Inferior parietal cortex (tissue), 1 donor: ENCODE measurements around the gene WRAP53.
A peak's percentile ranks its signal among the peaks of the same experiment; 100 is the strongest.

Experiments
- DNase-seq: peaks from one replicate; pipeline ENCODE4 v3.0.0-alpha.2; 2016; ENCODE audit errors: extremely low spot score

Gene WRAP53

DNA sequence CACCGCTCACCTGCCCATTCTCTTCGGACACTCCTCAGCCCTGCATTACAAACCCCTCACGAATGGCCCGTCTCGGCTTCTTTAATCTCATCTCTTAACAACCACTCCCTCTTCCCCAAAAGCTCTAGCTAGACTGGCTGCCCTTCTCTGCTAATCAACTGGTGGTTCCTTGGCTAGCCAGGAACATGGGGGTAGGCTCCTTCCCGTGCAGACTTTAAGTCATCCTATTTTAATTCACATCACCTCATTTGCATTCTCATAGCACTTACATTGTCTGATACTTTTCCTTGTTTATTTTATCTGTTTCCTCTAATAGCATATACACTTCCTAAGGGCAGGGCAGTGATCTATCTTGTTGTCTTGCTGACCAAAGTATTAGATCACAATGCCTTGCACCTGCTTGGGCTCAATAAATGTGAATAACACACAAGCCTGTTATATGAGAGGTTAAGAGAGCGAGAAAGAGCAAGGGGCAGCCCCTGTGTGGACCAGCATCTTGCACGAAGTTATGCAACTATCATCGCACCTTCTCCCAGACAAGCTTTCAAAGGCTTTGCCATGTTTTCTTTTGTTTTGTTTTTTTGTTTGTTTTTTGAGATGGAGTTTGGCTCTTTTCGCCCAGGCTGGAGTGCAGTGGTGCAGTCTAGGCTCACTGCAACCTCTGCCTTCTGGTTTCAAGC lies 10.7 kb upstream of the WRAP53 start:
- DNase-seq = no peak

DNA sequence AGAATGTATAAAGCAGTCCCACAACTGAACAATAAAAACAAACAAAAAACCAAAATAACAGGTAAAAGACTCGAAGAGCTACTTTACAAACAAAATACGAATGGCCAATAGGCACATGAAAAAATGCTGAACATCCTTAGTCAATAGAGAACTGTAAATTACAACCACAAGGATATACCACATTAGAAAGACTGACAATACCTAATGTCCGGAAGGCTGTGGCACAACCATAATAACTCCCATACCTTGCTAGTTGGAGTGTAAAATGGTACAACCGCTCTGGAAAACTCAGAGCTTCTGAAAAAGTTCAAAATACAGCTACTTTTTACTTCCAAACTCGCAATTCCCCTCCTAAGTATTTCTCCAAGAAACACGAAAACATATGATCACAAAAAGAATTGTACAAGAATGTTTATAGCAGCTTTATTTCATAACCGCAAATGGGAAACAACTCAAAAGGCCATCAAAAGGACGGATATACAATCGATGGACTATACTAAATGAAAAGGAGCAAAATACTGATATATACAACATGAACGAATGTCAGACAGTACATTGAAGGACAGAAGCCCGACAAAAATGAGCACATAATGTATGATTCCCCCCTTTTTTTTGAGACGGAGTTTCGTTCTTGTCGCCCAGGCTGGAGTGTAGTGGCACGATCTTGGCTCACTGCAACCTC lies 3.3 kb upstream of the WRAP53 start:
- no peak for DNase-seq

DNA sequence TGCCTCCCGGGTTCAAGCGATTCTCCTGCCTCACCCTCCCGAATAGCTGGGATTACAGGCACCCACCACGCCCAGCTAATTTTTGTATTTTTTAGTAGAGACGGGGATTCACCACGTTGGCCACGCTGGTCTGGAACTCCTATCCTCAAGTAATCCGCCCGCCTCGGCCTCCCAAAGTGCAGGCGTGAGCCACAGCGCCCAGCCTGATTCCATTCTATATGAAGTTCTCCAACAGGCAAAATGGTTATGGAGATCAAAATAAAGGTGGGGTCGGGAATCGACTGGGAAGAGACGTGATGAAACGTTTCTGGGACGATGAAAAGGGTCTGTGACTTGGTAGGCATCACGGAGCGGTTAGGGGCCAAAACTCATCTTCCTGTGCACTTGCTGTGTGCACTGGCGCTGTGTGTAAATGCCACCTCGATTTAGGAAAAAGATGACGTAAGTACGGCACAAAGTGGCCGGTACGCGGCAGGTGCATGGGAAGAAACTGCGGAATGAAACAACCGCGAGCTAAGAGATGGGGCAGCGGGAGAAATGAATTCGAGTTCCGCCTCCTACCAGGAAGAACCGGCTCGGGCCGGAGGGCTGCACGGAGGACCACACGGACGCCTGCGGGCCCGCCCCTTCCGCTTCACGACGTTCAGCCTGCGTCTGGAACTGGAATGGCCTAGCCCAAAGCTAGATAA lies 2.6 kb upstream of the WRAP53 start:
- no peak for DNase-seq

DNA sequence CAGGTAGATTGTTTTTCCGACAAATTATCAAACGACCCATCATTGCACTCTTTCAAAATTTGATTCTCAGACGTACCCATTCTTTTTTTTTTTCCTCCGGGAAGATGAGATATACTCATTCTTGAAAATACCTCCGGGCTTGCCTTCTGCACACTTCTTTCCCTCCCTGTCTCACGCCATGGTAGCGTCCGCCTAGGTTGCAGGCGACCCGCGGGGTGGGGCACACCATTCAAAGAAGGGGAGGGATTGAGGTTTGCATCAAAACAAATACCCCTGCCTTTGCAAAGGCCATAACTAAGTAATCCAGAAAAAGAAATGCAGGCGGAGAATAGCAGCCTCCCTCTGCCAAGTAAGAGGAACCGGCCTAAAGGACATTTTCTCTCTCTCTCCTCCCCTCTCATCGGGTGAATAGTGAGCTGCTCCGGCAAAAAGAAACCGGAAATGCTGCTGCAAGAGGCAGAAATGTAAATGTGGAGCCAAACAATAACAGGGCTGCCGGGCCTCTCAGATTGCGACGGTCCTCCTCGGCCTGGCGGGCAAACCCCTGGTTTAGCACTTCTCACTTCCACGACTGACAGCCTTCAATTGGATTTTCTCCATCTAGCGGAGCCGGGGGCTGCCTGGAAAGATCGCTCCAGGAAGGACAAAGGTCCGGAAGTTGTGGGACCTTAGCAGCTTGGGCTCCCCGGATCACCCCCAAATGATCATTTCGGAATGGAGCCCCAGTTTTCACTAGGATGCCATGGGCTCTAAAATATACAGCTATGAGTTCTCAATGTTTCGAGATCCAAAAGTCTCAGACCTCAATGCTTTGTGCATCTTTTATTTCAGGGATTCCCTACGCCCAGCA lies 1.8 kb upstream of the WRAP53 start:
- peak; percentile 95 for DNase-seq

- peak; percentile 95 for DNase-seq
Measured at GRCh38 chr17:7687072-7687907, 987 bp upstream of the WRAP53 start, which contains the start of gene TP53. Gene TP53 (minus strand): TSS chr17:7687490. CDS start chr17:7676594, 10,896 bp downstream.

- DNase-seq = no peak
Measured at GRCh38 chr17:7688808-7689316, 585 bp downstream of the WRAP53 start.

DNA sequence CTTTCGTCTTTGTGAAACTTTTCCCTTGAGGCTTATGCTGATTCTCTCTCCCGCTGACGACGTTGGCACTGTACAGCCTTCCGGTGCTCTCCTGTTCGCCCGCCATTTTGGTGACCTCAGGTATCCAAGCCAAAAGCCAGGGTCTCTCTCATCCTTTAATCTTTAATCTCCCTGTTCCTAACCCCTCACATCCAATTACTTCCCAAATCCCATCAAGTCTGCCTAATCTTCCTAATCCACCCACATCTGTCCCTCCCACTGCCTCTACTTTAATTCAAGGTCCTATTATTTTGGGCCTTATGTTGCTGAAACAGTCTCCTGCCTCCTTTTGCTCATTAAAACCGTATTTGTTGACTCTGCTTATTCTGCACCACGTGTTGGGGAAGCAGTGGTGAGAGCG lies 7.3 kb downstream of the WRAP53 start:
- no peak for DNase-seq

DNA sequence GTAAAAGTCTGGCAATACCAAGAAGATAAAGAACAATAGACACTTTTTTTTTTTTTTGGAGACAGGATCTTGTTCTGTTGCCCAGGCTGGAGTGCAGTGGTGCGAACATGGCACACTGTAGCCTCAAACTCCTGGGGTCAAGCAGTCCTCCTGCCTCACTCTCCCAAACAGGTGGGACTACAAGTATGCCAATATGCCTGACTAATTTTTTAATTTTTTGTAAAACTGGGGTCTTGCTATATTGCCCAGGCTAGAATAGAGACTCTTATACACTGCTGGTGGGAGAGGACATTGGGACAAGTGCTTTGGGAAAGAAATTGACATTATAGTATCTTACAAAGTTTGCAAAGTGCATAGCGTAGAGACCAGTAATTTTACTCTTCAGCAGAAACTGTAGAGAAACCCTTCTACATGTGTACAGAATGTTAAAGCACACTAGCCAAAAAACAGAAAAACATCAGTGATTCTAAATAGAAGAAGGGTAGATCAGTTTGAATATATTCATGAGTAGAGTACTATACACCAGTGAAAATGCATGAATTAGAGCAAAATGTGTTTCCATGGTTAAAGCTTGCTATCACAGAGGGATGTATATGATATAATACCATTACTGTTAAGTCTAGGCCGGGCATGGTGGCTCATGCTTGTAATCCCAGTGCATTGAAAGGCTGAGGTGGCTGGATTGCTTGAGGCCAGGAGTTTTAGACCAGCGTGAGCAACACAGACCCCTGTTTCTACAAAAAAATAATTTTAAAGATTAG lies 9.7 kb downstream of the WRAP53 start:
- no peak for DNase-seq

DNA sequence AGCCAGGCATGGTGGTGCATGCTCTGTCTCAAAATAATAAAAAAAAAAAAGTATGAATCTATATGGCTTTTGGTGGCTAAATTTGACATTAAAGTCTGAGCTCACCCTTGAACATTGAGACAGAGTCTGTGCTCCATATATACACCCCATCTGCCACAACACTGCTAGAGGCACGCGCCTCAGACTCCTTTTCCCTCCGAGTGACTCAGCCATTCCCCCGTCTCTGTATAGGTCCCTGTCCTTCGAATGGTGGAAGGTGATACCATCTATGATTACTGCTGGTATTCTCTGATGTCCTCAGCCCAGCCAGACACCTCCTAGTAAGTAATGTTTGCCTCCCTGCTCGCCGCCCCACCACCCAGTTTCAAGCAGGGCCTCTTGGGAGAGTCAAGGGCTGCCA lies 12.2 kb downstream of the WRAP53 start:
- no peak for DNase-seq

DNA sequence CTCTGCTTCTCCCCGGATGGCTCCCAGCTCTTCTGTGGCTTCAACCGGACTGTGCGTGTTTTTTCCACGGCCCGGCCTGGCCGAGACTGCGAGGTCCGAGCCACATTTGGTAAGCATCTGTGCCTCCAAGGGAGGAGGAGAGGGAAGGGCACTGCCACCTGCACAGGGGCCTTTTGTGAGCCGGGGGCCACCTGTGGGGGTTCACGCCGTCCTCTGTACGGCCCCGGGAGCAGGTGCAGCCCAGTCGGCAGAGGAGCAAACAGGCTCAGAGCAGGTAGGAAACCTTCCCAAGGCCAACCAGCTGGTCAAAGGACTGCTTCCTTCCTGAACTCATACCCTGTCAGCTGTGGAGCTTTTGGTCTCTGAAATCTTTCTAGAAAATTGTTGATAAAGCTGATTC lies 13.4 kb downstream of the WRAP53 start:
- DNase-seq = no peak

- DNase-seq = no peak
Measured at GRCh38 chr17:7702776-7703175, 14.5 kb downstream of the WRAP53 start.

DNA sequence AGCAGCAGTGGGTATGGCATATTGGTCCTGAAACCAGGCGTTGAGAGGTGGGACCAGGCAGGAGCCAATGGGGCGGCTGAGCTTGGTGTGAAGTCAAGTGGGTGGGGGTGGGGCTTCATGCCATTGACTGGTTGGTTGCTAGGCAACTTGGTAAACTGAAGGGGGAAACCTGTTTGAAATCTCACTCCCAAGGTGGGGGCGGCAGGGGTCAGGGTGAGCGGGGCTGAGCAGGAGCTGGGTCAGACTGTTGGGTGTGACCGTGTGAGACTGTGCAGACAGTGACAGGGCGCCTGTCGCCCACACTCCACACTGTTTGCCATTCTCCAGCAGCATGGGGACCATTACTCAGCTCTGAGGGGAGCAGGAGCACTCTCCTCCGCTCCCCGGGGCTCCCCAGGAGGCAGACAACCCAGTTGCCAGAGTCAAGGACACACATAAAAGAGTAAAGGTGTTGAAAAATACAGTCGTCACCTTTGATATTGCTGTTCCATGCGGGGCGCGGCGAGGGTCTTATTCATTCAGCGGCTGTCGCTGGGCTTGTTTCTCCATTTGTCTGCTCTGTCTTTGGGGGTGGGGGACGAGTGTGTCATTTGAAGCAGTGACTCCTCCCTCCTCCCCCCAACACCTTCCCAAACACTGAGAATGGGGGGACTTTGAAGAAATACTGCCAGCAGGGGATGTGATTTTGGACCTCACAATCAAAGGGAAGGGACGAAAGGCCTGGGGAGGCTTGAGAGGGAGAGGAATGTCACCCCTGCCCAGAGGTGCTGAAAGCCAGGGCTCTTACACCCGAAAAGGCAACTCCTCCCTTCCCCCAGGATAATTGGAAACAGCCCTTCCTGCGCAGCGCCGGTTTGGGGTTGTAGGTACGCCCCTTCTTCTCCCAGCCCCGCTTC lies 15.6 kb downstream of the WRAP53 start:
- peak; percentile 23 for DNase-seq

GRCh38 chr17:7704601-7705268 lies 16.5 kb downstream of the WRAP53 start, which contains the start of gene EFNB3:
Gene EFNB3 (plus strand): TSS chr17:7705202. CDS start chr17:7705599, 397 bp downstream.
- no peak for DNase-seq

DNA sequence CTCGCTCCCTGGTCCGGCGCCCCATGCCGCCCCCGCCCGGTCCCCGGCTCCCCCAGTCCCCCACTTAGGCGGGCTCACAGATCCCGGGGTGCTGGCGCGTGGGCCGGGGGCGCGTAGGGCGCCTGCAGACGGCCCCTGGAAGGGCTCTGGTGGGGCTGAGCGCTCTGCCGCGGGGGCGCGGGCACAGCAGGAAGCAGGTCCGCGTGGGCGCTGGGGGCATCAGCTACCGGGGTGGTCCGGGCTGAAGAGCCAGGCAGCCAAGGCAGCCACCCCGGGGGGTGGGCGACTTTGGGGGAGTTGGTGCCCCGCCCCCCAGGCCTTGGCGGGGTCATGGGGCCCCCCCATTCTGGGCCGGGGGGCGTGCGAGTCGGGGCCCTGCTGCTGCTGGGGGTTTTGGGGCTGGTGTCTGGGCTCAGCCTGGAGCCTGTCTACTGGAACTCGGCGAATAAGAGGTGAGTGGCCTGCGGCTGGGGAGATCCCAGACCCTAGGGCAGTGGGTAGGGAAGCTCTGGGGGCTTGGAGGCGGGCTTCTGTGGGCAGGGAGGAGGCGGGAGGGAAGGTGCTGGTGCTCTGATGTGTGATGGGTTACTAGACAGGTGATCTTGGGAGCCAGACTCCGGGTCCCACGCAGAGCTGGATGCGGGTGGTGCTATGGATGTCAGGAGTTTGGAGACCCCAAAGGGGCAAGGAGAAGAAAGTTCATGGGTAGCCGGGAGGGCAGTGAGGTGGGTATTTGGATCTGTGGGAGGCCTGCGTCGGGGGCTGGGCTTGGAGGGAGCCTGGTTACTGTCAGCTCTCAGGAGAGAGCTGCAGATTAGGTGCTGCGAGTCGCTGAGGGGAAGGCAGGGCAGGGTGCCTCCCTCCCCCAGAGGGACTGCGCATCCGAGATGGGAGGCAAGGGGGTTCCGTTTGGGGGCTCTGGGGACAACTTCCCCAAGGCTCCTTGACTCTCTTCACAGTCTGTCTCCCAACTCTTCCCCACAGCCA lies 17.3 kb downstream of the WRAP53 start:
- no peak for DNase-seq

GRCh38 chr17:7706631-7707354 lies 18.5 kb downstream of the WRAP53 start:
- DNase-seq = no peak

DNA sequence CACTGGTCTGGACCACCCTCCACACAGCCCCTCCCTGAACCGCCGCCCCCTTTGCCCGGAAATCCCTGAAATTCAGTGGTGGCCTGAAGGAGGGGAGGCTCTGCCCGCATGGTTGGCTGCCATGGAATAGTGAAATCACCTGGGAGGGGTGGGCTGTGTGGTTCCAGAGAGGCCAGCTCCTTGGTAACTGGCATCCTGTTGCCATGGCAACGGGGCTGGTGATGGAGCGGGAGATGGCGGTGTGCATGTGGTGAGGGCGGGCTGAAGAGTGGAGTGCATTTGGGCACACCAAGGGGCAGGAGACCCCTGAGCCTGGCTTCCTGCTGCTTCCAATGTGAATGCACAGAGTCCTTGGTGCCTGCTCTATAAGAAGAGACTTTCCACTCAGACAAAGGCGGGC lies 19.2 kb downstream of the WRAP53 start:
- no peak for DNase-seq
